ENCODE measurements around the gene ELF3.

DNA sequence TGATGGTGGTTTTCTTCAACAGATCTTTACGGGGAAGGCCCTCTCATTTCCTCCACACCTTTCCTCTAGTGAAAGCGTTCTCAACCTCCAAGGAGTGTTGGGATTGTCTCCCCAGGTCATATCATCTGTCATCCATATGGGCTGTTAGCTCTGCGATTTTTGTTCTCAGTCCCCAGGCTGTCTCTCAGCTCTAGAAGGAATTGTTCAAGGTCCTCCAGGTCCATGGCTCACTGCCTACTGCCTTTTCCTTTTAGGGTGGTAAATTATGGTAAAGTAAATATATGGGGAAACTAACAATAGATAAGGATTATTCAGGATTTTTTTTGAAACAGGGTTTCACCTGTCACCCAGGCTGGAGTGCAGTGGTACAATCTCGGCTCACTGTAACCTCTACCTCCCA lies 37.6 kb downstream of the ELF3 start:
- TF ChIP-seq CTCF (IDR thresholded peaks at IDR 0.05; ENCODE audit: poor library complexity, severe bottlenecking) = no peak
- TF ChIP-seq EZH2 (IDR thresholded peaks at IDR 0.05; ENCODE audit: borderline replicate concordance, insufficient read depth, low read length, poor library complexity, severe bottlenecking) = no peak
- TF ChIP-seq POLR2AphosphoS5 (IDR thresholded peaks at IDR 0.05) = no peak

Measured in neural cell (in vitro differentiated cells).